OCI-LY3 (cell line): ENCODE measurements around the gene DDX23.
A peak's percentile ranks its signal among the peaks of the same experiment; 100 is the strongest.

Source experiments
- H2AFZ ChIP-seq: fragments of 200-600, 300-600 bp; shearing (Covaris generic); 2 replicates; pipeline ENCODE4 v1.6.0; 2014; ENCODE audit warnings: antibody characterized with exemption, low read depth, low read length
- H3K27ac ChIP-seq: fragments of 200-600, 300-600 bp; sonication (generic); 2 replicates; pipeline ENCODE4 v1.5.1; 2014; ENCODE audit warnings: mild to moderate bottlenecking, low read length, moderate library complexity, mixed read lengths
- H3K27me3 ChIP-seq: fragments of 200-600, 300-600 bp; sonication (generic); 2 replicates; pipeline ENCODE4 v1.6.1; 2014; ENCODE audit warnings: low read depth, low read length, mixed read lengths
- H3K36me3 ChIP-seq: fragments of 200-600, 300-600 bp; sonication (generic); replicated peaks from 2 replicates; pipeline ENCODE3; 2014; ENCODE audit warnings: low read depth, low read length, mixed read lengths
- H3K4me1 ChIP-seq: fragments of 300-600, 200-600 bp; sonication (generic); 2 replicates; pipeline ENCODE4 v1.6.1; 2014; ENCODE audit warnings: low read length, mixed read lengths
- H3K4me2 ChIP-seq: fragments of 200-600, 300-600 bp; sonication (generic); 2 replicates; pipeline ENCODE4 v1.6.1; 2014; ENCODE audit warnings: low read length, mixed read lengths
- H3K4me3 ChIP-seq: fragments of 300-600, 200-600 bp; sonication (generic); 2 replicates; pipeline ENCODE4 v1.5.1; 2014; ENCODE audit warnings: antibody characterized with exemption, mild to moderate bottlenecking, low read length, moderate library complexity
- H3K79me2 ChIP-seq: fragments of 300-600, 200-600 bp; shearing (Covaris generic); 2 replicates; pipeline ENCODE4 v1.6.1; 2014; ENCODE audit warnings: mild to moderate bottlenecking, low read length, mixed read lengths
- H3K9ac ChIP-seq: fragments of 300-600, 200-600 bp; shearing (Covaris generic); 2 replicates; pipeline ENCODE4 v1.6.0; 2014; ENCODE audit warnings: mild to moderate bottlenecking, low read length, moderate library complexity
- H3K9me3 ChIP-seq: fragments of 200-600, 300-600 bp; shearing (Covaris generic); 2 replicates; pipeline ENCODE4 v1.6.1; 2014; ENCODE audit warnings: low read length, mixed read lengths; ENCODE audit not compliant: insufficient read depth
- H4K20me1 ChIP-seq: fragments of 200-600, 300-600 bp; sonication (generic); 2 replicates; pipeline ENCODE4 v1.6.1; 2016; ENCODE audit warnings: low read length, mixed read lengths; ENCODE audit not compliant: insufficient read depth
- EZH2phosphoT487 ChIP-seq: fragments of 200-600 bp; shearing (Covaris generic); IDR thresholded peaks from 2 replicates; pipeline ENCODE4 v1.6.1; 2018; ENCODE audit warnings: antibody characterized with exemption, mixed run types, low read depth
- TF ChIP-seq, protein P1 (sequence below): fragments of 200-600, 300-600 bp; sonication (generic); IDR thresholded peaks from 2 replicates; pipeline ENCODE4 v1.5.1; 2014; ENCODE audit warnings: antibody characterized with exemption, low read length, low read depth

DDX23 gene

DNA sequence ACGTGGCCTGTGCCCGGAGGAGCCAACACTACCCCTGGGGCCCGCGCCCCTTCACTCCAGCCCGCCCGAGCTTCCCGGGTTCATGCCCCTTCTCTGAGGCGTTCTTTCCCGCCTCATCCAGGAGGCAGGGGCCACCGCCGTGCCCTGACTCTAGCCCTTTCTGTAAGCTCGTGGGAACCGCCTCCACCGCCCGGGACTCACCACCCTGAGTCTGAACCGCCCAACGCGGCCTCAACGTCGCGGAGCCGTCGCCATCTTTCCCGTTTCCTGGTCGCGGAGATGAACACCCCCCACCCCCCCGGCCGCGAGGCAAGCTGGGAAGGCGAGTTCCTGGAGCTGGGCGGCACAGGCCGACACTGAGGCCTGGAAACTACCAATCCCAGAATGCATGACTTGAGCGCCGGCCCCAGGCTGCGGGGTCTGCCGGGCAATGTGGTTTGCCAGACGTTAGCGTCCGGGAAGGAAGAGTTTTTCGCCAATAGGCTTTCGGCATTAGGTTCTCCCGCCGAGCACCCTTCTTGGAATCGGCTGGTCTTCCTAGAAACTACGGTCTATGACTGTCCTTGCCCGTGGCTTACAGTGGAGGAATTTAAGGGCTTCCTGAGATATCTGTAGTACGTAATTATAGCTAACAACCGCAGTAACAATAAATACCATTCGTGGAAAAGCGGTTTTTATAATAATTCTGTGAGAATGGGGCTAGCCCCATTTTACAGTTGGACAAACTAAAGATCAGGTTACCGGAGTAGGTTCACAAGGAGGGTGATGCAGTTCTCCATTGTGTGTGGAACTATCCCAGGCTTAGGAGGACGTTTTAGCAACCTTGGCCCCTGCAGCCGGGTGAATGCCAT is at the start of gene DDX23:
DDX23 (minus strand) TSS at position 281 of the 851 bp plus-strand sequence. CDS start 6,381 bp downstream, outside the sequence.
- peaks cover 52% of the 10 kb centered on the region for H3K79me2 ChIP-seq
- no peak for TF ChIP-seq EZH2phosphoT487
- TF ChIP-seq, protein P1, sequence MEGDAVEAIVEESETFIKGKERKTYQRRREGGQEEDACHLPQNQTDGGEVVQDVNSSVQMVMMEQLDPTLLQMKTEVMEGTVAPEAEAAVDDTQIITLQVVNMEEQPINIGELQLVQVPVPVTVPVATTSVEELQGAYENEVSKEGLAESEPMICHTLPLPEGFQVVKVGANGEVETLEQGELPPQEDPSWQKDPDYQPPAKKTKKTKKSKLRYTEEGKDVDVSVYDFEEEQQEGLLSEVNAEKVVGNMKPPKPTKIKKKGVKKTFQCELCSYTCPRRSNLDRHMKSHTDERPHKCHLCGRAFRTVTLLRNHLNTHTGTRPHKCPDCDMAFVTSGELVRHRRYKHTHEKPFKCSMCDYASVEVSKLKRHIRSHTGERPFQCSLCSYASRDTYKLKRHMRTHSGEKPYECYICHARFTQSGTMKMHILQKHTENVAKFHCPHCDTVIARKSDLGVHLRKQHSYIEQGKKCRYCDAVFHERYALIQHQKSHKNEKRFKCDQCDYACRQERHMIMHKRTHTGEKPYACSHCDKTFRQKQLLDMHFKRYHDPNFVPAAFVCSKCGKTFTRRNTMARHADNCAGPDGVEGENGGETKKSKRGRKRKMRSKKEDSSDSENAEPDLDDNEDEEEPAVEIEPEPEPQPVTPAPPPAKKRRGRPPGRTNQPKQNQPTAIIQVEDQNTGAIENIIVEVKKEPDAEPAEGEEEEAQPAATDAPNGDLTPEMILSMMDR, result no peak

DNA sequence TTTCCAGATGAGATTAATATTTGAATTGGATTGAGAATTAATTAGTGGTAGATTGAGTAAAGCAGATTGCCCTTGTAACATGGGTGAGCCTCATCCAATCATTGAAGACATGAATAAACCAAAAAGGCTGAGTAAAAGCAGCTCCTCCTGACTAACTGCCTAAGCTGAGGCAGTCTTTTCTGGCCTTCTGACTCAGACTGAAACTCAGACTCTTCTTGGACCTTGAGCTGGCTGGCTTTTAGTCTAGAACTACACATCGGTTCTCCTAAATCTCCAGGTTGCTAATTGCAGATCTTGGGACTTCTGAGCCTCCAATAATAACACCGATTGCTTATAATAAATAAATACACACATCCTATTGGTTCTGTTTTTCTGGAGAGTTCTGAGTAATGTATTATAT is 49.3 kb upstream of the DDX23 start:
- Histone ChIP-seq H3K4me3 (no peak overlapping the region), H3K27me3 (no peaks in the 10 kb centered on the region; the same call in 1 of the 2 replicates), H3K4me1 (peaks cover 7% of the 10 kb centered on the region), H3K9ac (no peak overlapping the region), H3K36me3 (no peaks in the 10 kb centered on the region), H4K20me1 (no peaks in the 10 kb centered on the region), H3K27ac (no peak overlapping the region), H3K79me2 (no peaks in the 10 kb centered on the region), H2AFZ (no peak overlapping the region), H3K4me2 (no peak overlapping the region), H3K9me3 (no peaks in the 10 kb centered on the region)
- TF ChIP-seq, protein P1, result no peak
- TF ChIP-seq EZH2phosphoT487, result no peak

More for the DNA sequence above, at the start of gene DDX23:
- Histone ChIP-seq H3K9ac (peak within 1 kb of the TSS; percentile 95), H4K20me1 (0 out of 2 replicates have a peak, but pooled peaks cover 8% of the 10 kb centered on the region), H2AFZ (peak within 1 kb of the TSS; percentile 90), H3K27me3 (no peaks in the 10 kb centered on the region), H3K4me2 (peak within 1 kb of the TSS; percentile 97), H3K4me1 (peaks cover 15% of the 10 kb centered on the region), H3K9me3 (no peaks in the 10 kb centered on the region), H3K4me3 (peak within 1 kb of the TSS; percentile 97), H3K36me3 (peaks cover 12% of the 10 kb centered on the region), H3K27ac (peak within 1 kb of the TSS; percentile 78)

DNA sequence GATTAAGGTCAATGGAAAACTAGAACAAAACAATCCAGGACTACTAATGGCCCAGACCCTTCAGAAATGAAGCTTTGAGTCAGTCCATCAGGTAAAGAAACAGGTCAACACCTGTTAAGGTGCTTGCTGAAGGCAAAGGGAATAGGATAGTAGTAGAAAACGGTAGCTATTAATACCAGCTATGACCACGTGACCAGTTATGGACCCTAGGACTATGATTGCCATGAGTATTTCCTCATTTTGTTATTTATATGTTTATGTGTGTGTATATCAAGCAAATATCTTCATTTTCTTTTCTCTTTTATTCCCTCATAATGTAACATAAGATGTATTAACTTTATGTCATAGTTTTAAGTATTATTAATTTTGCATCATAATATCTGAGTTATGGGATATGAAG is 47.7 kb upstream of the DDX23 start:
- Histone ChIP-seq H3K4me1 (peaks cover 7% of the 10 kb centered on the region), H3K36me3 (no peaks in the 10 kb centered on the region), H3K27me3 (no peaks in the 10 kb centered on the region), H3K4me3 (no peak overlapping the region), H3K9me3 (no peaks in the 10 kb centered on the region), H3K9ac (no peak overlapping the region), H3K4me2 (no peak overlapping the region), H2AFZ (no peak overlapping the region), H3K79me2 (no peaks in the 10 kb centered on the region), H3K27ac (no peak overlapping the region), H4K20me1 (no peaks in the 10 kb centered on the region)
- no peak for TF ChIP-seq EZH2phosphoT487
- TF ChIP-seq, protein P1, result no peak

DNA sequence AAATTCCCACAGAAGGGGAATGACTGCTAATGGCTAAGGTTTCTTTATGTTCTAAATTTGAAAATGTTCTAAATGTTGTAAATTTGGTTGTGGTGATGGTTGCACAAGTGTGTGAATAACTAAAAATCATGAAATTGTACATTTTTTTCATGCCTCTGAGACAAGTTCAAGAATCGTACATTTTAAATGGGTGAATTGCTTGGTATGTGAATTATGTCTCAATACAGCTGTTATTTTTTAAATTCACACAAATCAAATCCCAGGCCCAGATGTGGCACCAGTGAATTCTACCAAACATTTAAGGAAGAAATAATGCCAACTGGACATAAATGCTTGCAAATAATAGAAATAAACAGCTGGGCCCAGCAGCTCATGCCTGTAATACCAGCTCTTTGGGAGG is 42.3 kb upstream of the DDX23 start:
- Histone ChIP-seq H2AFZ (no peak overlapping the region), H3K4me1 (0 out of 2 replicates have a peak, but pooled peaks cover 2% of the 10 kb centered on the region), H3K27ac (no peak overlapping the region), H3K4me3 (no peak overlapping the region), H3K9ac (no peak overlapping the region), H4K20me1 (no peaks in the 10 kb centered on the region), H3K27me3 (peaks cover 8% of the 10 kb centered on the region), H3K79me2 (no peaks in the 10 kb centered on the region), H3K36me3 (no peaks in the 10 kb centered on the region), H3K4me2 (no peak overlapping the region), H3K9me3 (no peaks in the 10 kb centered on the region)
- no peak for TF ChIP-seq EZH2phosphoT487
- TF ChIP-seq, protein P1, result no peak
